Glutamatergic neuron (in vitro differentiated cells): ENCODE data around the gene MTHFR. TPM values are rescaled to one million over a fixed set of nuclear protein-coding genes. Genes with fewer than 3 reads are reported as not detected.

Experiments
- DNase-seq: peaks from one replicate; pipeline ENCODE4 v3.0.0; 2022
- H3K27ac Mint-ChIP-seq: one replicate; pipeline ENCODE4 v1.8.0; 2020; ENCODE audit warnings: mild to moderate bottlenecking, mixed read lengths, inconsistent platforms; ENCODE audit not compliant: unreplicated experiment
- H3K27me3 Mint-ChIP-seq: one replicate; pipeline ENCODE4 v1.8.0; 2020; ENCODE audit warnings: mild to moderate bottlenecking, moderate library complexity, mixed read lengths, inconsistent platforms; ENCODE audit not compliant: unreplicated experiment
- H3K36me3 Mint-ChIP-seq: one replicate; pipeline ENCODE4 v1.8.0; 2020; ENCODE audit warnings: mild to moderate bottlenecking, mixed read lengths, inconsistent platforms; ENCODE audit not compliant: unreplicated experiment
- H3K4me1 Mint-ChIP-seq: one replicate; pipeline ENCODE4 v1.8.0; 2020; ENCODE audit warnings: mild to moderate bottlenecking, low read depth, mixed read lengths, inconsistent platforms; ENCODE audit not compliant: unreplicated experiment
- H3K4me3 Mint-ChIP-seq: one replicate; pipeline ENCODE4 v1.8.0; 2020; ENCODE audit warnings: mild to moderate bottlenecking, mixed read lengths, inconsistent platforms; ENCODE audit not compliant: unreplicated experiment
- H3K9me3 Mint-ChIP-seq: one replicate; pipeline ENCODE4 v1.8.0; 2020; ENCODE audit warnings: mild to moderate bottlenecking, moderate library complexity, mixed read lengths, inconsistent platforms; ENCODE audit not compliant: unreplicated experiment
- total RNA-seq: library from RNA; stranded (reverse); fragmentation: NEBNext Ultra II Directional; extraction: Animal tissue kit (Norgen Biotek cat#: 25700); gene quantifications from one replicate; pipeline ENCODE4 v1.2.1, GENCODE V29; 2021; ENCODE audit not compliant: unreplicated experiment
- TF ChIP-seq, protein P1 (sequence below): fragments of 200-600 bp; sonication (generic); IDR thresholded peaks from one replicate; pipeline ENCODE4 v1.5.0; 2021; ENCODE audit not compliant: partially characterized antibody, unreplicated experiment

MTHFR gene
- total RNA-seq, 1 donor from 2014 or later: 83.2 TPM

GRCh38 chr1:11749203-11749689 is 56.5 kb downstream of the MTHFR start:
- Mint-ChIP-seq H3K36me3 (no peaks in the 10 kb centered on the region), H3K9me3 (peaks cover 2% of the 10 kb centered on the region), H3K4me3 (no peak overlapping the region), H3K27me3 (peaks cover 14% of the 10 kb centered on the region), H3K4me1 (peaks cover 20% of the 10 kb centered on the region), H3K27ac (no peak overlapping the region)
- TF ChIP-seq, protein P1, sequence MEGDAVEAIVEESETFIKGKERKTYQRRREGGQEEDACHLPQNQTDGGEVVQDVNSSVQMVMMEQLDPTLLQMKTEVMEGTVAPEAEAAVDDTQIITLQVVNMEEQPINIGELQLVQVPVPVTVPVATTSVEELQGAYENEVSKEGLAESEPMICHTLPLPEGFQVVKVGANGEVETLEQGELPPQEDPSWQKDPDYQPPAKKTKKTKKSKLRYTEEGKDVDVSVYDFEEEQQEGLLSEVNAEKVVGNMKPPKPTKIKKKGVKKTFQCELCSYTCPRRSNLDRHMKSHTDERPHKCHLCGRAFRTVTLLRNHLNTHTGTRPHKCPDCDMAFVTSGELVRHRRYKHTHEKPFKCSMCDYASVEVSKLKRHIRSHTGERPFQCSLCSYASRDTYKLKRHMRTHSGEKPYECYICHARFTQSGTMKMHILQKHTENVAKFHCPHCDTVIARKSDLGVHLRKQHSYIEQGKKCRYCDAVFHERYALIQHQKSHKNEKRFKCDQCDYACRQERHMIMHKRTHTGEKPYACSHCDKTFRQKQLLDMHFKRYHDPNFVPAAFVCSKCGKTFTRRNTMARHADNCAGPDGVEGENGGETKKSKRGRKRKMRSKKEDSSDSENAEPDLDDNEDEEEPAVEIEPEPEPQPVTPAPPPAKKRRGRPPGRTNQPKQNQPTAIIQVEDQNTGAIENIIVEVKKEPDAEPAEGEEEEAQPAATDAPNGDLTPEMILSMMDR: peak; percentile 42
- DNase-seq: peak; percentile 74

DNA sequence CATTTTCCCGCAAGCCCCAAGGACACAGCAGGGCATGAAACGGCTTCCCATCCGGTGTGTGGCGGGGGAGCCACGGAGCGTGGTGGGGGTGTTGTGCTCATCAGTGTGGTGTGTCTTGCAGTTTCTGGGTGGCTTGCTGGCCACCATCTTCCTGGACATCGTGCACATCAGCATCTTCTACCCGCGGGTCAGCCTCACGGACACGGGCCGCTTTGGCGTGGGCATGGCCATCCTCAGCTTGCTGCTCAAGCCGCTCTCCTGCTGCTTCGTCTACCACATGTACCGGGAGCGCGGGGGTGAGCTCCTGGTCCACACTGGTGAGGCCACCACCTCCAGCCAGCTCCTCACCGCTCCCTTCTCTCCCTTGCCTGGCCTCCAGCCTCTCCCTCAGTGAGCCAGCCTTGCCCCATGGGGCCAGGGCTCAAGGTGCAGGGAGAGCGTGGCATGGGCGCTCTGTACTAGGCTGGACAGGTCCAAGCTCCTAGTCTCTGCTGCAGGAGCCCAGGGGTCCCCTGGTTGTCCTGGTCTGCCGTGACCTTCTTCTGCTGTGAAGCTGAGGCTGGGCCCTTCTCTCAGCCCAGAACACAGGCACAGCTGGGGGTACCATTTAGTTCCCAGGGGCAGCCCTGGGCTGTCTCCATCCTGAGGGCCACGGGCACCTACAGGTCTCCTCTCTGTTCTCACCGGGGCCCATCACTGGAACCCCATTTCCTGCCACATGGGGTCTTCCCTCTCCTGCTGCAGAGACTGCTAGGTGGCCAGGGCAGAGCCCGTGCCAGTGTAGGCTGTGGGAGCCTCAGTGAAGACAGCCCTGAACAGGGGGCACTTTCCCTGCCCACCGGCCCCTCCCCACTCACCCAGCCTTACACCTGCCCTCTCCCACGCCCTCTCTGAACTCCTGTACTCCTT is 57.2 kb downstream of the MTHFR start:
- Mint-ChIP-seq H3K4me1 (peaks cover 20% of the 10 kb centered on the region), H3K36me3 (no peaks in the 10 kb centered on the region), H3K27me3 (peaks cover 13% of the 10 kb centered on the region), H3K27ac (no peak overlapping the region), H3K4me3 (no peak overlapping the region), H3K9me3 (peaks cover 2% of the 10 kb centered on the region)
- TF ChIP-seq, protein P1: no peak
- no peak for DNase-seq

- no peak overlapping the region for H3K27ac Mint-ChIP-seq
- H3K4me3 Mint-ChIP-seq: no peak overlapping the region
- peaks cover 10% of the 10 kb centered on the region for H3K27me3 Mint-ChIP-seq
- no peak for DNase-seq
- H3K36me3 Mint-ChIP-seq: no peaks in the 10 kb centered on the region
- peaks cover 12% of the 10 kb centered on the region for H3K4me1 Mint-ChIP-seq
- TF ChIP-seq, protein P1: no peak
- peaks cover 3% of the 10 kb centered on the region for H3K9me3 Mint-ChIP-seq
Measured at GRCh38 chr1:11746795-11747487, 58.8 kb downstream of the MTHFR start.

GRCh38 chr1:11746092-11746491 is 59.7 kb downstream of the MTHFR start:
- peaks cover 6% of the 10 kb centered on the region for H3K4me1 Mint-ChIP-seq
- H3K4me3 Mint-ChIP-seq: no peak overlapping the region
- TF ChIP-seq, protein P1: no peak
- DNase-seq: no peak
- peaks cover 3% of the 10 kb centered on the region for H3K9me3 Mint-ChIP-seq
- no peak overlapping the region for H3K27ac Mint-ChIP-seq
- peaks cover 8% of the 10 kb centered on the region for H3K27me3 Mint-ChIP-seq
- no peaks in the 10 kb centered on the region for H3K36me3 Mint-ChIP-seq

DNA sequence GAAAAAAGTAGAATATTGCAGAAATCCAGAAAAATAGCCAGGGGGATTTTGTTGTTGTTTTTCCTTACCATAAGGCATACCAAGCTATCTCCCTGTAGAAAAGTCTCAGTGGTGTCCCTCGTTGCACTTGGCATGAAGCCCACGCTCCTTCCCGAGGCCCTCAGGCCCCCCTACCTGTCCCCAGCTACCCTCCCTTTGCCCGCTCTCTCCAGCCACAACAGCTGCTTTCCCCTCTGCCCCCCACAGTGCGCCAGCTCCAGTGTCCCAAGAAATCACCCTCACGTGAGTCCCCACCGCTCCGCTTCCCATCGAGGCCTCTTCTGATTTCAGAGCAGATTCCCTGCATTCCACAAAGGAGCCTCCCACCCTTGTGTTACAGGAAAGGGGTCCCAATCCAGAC is 61.5 kb downstream of the MTHFR start:
- peaks cover 8% of the 10 kb centered on the region for H3K4me1 Mint-ChIP-seq
- H3K27me3 Mint-ChIP-seq: peaks cover 8% of the 10 kb centered on the region
- H3K9me3 Mint-ChIP-seq: peaks cover 3% of the 10 kb centered on the region
- TF ChIP-seq, protein P1: no peak
- H3K27ac Mint-ChIP-seq: no peak overlapping the region
- H3K36me3 Mint-ChIP-seq: no peaks in the 10 kb centered on the region
- DNase-seq: no peak
- no peak overlapping the region for H3K4me3 Mint-ChIP-seq
